Measurements from ENCODE around the gene RPL12.

- no peak for TF ChIP-seq CTCF (conservative IDR thresholded peaks at IDR 0.05 in 1 of 2, IDR thresholded peaks at IDR 0.05 in 1 of 2; ENCODE audit: low read depth in 1 of 2, low read length in 2 of 2)
- no peak for TF ChIP-seq EZH2 (IDR thresholded peaks at IDR 0.05; ENCODE audit: low read length, missing control alignments)
Observed at GRCh38 chr9:127451858-127452656, 851 bp upstream of the RPL12 start.
